ENCODE measurements around the gene UNC13D. TPM values are rescaled to one million over a fixed set of nuclear protein-coding genes. Genes with fewer than 3 reads are reported as not detected.

Gene UNC13D
- polyA plus RNA-seq, 1 donor (not counting 4 experiments of a cell fraction or from before 2014, with no cell fraction given): 0.25 TPM

GRCh38 chr17:75806822-75807500, 37.2 kb downstream of the UNC13D start:
- dilution Hi-C loops (cut with MboI; ENCODE audit: extremely low pct_ligation_motif_present, low sequenced_read_pairs): no loop called here
- H3K27ac ChIP-seq (ENCODE audit: control insufficient read depth, insufficient read depth, low read length): no peak overlapping the region
- no peak overlapping the region for H3K4me3 ChIP-seq (ENCODE audit: control insufficient read depth in 2 of 3, extremely low read depth in 1 of 3, insufficient read depth in 2 of 3, low read depth in 1 of 3, low read length in 3 of 3)
- no peak overlapping the region for H3K4me2 ChIP-seq (ENCODE audit: control insufficient read depth, extremely low read depth, insufficient read depth, low read depth, low read length)
- H3K27me3 ChIP-seq (ENCODE audit: control insufficient read depth, extremely low read depth, insufficient read depth, low read length): no peaks in the 10 kb centered on the region
- peaks cover 15% of the 10 kb centered on the region for H3K4me1 ChIP-seq (ENCODE audit: control insufficient read depth, extremely low read depth, insufficient read depth, low read length)
- H3K9ac ChIP-seq (ENCODE audit: control insufficient read depth, extremely low read depth, insufficient read depth, low read length): no peak overlapping the region
- H3K36me3 ChIP-seq (ENCODE audit: control insufficient read depth in 2 of 2, extremely low read depth in 1 of 2, insufficient read depth in 2 of 2, low read length in 2 of 2): peaks cover 0 to 3% of the 10 kb centered on the region in 2 experiments
- no peaks in the 10 kb centered on the region for H4K20me1 ChIP-seq (ENCODE audit: control insufficient read depth, extremely low read depth, insufficient read depth, low read length)
- DNase-seq (ENCODE audit: low read depth, low spot score) (no peak), FAIRE-seq (no peak)
- peaks cover 3% of the 10 kb centered on the region for H3K9me1 ChIP-seq (ENCODE audit: control insufficient read depth, extremely low read depth, insufficient read depth, low read length)
- TF ChIP-seq, protein P1, sequence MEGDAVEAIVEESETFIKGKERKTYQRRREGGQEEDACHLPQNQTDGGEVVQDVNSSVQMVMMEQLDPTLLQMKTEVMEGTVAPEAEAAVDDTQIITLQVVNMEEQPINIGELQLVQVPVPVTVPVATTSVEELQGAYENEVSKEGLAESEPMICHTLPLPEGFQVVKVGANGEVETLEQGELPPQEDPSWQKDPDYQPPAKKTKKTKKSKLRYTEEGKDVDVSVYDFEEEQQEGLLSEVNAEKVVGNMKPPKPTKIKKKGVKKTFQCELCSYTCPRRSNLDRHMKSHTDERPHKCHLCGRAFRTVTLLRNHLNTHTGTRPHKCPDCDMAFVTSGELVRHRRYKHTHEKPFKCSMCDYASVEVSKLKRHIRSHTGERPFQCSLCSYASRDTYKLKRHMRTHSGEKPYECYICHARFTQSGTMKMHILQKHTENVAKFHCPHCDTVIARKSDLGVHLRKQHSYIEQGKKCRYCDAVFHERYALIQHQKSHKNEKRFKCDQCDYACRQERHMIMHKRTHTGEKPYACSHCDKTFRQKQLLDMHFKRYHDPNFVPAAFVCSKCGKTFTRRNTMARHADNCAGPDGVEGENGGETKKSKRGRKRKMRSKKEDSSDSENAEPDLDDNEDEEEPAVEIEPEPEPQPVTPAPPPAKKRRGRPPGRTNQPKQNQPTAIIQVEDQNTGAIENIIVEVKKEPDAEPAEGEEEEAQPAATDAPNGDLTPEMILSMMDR (optimal IDR thresholded peaks at IDR 0.05 in 1 of 3, IDR thresholded peaks at IDR 0.05 in 1 of 3, conservative IDR thresholded peaks at IDR 0.05 in 1 of 3; ENCODE audit: extremely low read depth in 1 of 3, insufficient read depth in 2 of 3, low read length in 3 of 3): no peak
- TF ChIP-seq EZH2 (IDR thresholded peaks at IDR 0.05; ENCODE audit: low read length): no peak
- H3K9me3 ChIP-seq (ENCODE audit: control insufficient read depth, low read depth, low read length): no peaks in the 10 kb centered on the region
- H2AFZ ChIP-seq (ENCODE audit: control insufficient read depth, low read length): no peak overlapping the region
- no peaks in the 10 kb centered on the region for H3K79me2 ChIP-seq (ENCODE audit: control insufficient read depth, insufficient read depth, low read length)

DNA sequence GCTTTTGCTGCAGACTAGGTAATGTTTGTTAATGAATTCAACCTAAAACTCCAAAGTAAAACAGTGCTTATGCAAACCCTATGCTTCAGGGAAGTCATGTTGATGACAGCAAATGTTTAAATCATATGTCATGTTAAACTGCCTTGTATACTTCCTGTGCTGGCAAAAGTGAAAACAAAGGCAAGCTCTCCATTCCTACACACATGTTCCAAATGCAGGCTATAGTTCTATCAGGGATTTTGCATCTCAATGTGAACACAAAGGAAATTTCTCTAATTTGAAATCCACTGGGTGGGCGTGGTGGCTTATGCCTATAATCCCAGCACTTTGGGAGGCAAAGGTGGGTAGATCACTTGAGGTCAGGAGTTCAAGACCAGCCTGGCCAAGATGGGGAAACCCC, 40.3 kb downstream of the UNC13D start:
- H3K9me3 ChIP-seq (ENCODE audit: control insufficient read depth, low read depth, low read length): no peaks in the 10 kb centered on the region
- DNase-seq (ENCODE audit: low read depth, low spot score) (no peak), FAIRE-seq (no peak)
- no peak overlapping the region for H3K4me2 ChIP-seq (ENCODE audit: control insufficient read depth, extremely low read depth, insufficient read depth, low read depth, low read length)
- no peaks in the 10 kb centered on the region for H3K79me2 ChIP-seq (ENCODE audit: control insufficient read depth, insufficient read depth, low read length)
- no peak overlapping the region for H2AFZ ChIP-seq (ENCODE audit: control insufficient read depth, low read length)
- H3K9ac ChIP-seq (ENCODE audit: control insufficient read depth, extremely low read depth, insufficient read depth, low read length): no peak overlapping the region
- H3K4me3 ChIP-seq (ENCODE audit: control insufficient read depth in 2 of 3, extremely low read depth in 1 of 3, insufficient read depth in 2 of 3, low read depth in 1 of 3, low read length in 3 of 3): no peak overlapping the region
- no peaks in the 10 kb centered on the region for H3K27me3 ChIP-seq (ENCODE audit: control insufficient read depth, extremely low read depth, insufficient read depth, low read length)
- H3K9me1 ChIP-seq (ENCODE audit: control insufficient read depth, extremely low read depth, insufficient read depth, low read length): no peaks in the 10 kb centered on the region
- no peak overlapping the region for H3K27ac ChIP-seq (ENCODE audit: control insufficient read depth, insufficient read depth, low read length)
- H3K36me3 ChIP-seq (ENCODE audit: control insufficient read depth in 2 of 2, extremely low read depth in 1 of 2, insufficient read depth in 2 of 2, low read length in 2 of 2): peaks cover 0 to 1% of the 10 kb centered on the region in 2 experiments
- H3K4me1 ChIP-seq (ENCODE audit: control insufficient read depth, extremely low read depth, insufficient read depth, low read length): peaks cover 7% of the 10 kb centered on the region
- H4K20me1 ChIP-seq (ENCODE audit: control insufficient read depth, extremely low read depth, insufficient read depth, low read length): no peaks in the 10 kb centered on the region
- TF ChIP-seq, protein P1 (optimal IDR thresholded peaks at IDR 0.05 in 1 of 3, IDR thresholded peaks at IDR 0.05 in 1 of 3, conservative IDR thresholded peaks at IDR 0.05 in 1 of 3; ENCODE audit: extremely low read depth in 1 of 3, insufficient read depth in 2 of 3, low read length in 3 of 3): no peak
- TF ChIP-seq EZH2 (IDR thresholded peaks at IDR 0.05; ENCODE audit: low read length): no peak
- dilution Hi-C loops (cut with MboI; ENCODE audit: extremely low pct_ligation_motif_present, low sequenced_read_pairs): no loop called here
